DOHH2 (cell line): ENCODE measurements around the gene WNT7A.

Source experiments
- EZH2phosphoT487 ChIP-seq: fragments of 200-600 bp; sonication (generic); IDR thresholded peaks from 2 replicates; pipeline ENCODE4 v1.6.1; 2017; ENCODE audit warnings: borderline replicate concordance, mild to moderate bottlenecking, antibody characterized with exemption, low read length, moderate library complexity, mixed read lengths
- TF ChIP-seq, protein P1 (sequence below): fragments of 200-600 bp; sonication (generic); IDR thresholded peaks from one replicate; pipeline ENCODE4 v1.5.1; 2014; ENCODE audit warnings: antibody characterized with exemption, mild to moderate bottlenecking, low read depth, low read length; ENCODE audit not compliant: poor library complexity, severe bottlenecking

DNA sequence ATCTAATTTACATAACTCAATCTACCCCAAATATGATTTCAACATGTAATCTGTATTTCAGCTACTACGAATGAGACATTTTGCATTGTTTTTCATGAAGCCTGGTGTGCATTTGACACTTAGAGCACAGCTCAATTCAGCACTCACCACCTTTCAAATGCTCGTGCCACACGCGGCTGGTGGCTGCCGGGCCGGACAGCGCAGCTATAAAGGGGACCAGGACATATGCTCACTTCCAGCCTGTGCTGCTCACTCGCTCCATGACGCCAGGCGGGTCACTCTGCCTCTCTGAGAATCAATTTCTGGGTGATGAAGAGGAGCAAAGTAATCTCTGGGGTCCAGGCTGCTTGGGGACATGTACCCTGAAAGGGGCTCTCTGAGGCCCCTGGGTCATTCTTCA lies 93.1 kb downstream of the WNT7A start:
- TF ChIP-seq, protein P1, sequence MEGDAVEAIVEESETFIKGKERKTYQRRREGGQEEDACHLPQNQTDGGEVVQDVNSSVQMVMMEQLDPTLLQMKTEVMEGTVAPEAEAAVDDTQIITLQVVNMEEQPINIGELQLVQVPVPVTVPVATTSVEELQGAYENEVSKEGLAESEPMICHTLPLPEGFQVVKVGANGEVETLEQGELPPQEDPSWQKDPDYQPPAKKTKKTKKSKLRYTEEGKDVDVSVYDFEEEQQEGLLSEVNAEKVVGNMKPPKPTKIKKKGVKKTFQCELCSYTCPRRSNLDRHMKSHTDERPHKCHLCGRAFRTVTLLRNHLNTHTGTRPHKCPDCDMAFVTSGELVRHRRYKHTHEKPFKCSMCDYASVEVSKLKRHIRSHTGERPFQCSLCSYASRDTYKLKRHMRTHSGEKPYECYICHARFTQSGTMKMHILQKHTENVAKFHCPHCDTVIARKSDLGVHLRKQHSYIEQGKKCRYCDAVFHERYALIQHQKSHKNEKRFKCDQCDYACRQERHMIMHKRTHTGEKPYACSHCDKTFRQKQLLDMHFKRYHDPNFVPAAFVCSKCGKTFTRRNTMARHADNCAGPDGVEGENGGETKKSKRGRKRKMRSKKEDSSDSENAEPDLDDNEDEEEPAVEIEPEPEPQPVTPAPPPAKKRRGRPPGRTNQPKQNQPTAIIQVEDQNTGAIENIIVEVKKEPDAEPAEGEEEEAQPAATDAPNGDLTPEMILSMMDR, result no peak
- no peak for TF ChIP-seq EZH2phosphoT487
